CD14-positive monocyte (primary cell): Measurements from ENCODE around the gene PTPN20. TPM values are rescaled to one million over a fixed set of nuclear protein-coding genes. Genes with fewer than 3 reads are reported as not detected.

Source experiments
- DNase-seq, 3 donors: peaks; one replicate each; pipeline ENCODE4 v3.0.0-alpha.2; 2011 to 2022
- H2AFZ ChIP-seq: 2 replicates; pipeline ENCODE4 v1.6.0; 2012; ENCODE audit warnings: mild to moderate bottlenecking, low read depth, low read length, inconsistent platforms; ENCODE audit not compliant: insufficient read depth, poor library complexity, severe bottlenecking
- H3K27ac ChIP-seq, 2 donors: 1 replicate in 1 of 2; 2 replicates in 1 of 2; pipeline ENCODE4 v1.5.1; 2012 to 2013; ENCODE audit warnings: low read length in 2 of 2, control low read depth in 1 of 2, inconsistent platforms in 1 of 2, low read depth in 1 of 2, mild to moderate bottlenecking in 1 of 2
- H3K27me3 ChIP-seq, 2 donors: one replicate each; pipeline versions ENCODE4 v1.6.0 to v1.6.1; 2011 to 2013; ENCODE audit warnings: low read length in 2 of 2; ENCODE audit not compliant: control insufficient read depth in 2 of 2, insufficient read depth in 2 of 2
- H3K36me3 ChIP-seq, 2 donors: replicated peaks in 1 of 2; 1 replicate in 1 of 2; 2 replicates in 1 of 2; pipeline versions ENCODE4 v1.5.1 to v1.6.1; 2012 to 2013; ENCODE audit warnings: low read length in 2 of 2, control low read depth in 1 of 2, inconsistent platforms in 1 of 2, mild to moderate bottlenecking in 1 of 2; ENCODE audit not compliant: insufficient read depth in 2 of 2, control insufficient read depth in 1 of 2
- H3K4me1 ChIP-seq, 2 donors: 1 replicate in 1 of 2; 2 replicates in 1 of 2; pipeline versions ENCODE4 v1.5.1 to v1.6.1; 2012 to 2013; ENCODE audit warnings: low read length in 2 of 2, control low read depth in 1 of 2, inconsistent platforms in 1 of 2, mild to moderate bottlenecking in 1 of 2, moderate library complexity in 1 of 2; ENCODE audit not compliant: insufficient read depth in 2 of 2, control insufficient read depth in 1 of 2
- H3K4me2 ChIP-seq: replicated peaks from 2 replicates; pipeline ENCODE3; 2012; ENCODE audit warnings: low read length, moderate library complexity, mild to moderate bottlenecking; ENCODE audit not compliant: poor library complexity, severe bottlenecking; ENCODE audit errors: extremely low read depth
- H3K4me3 ChIP-seq, 3 experiments: fragments of 200-600 bp in 1 of 3; sonication (generic) in 1 of 3; replicated peaks in 1 of 3; 1 replicate in 2 of 3; 2 replicates in 1 of 3; pipeline ENCODE4 v1.5.1; 2011 to 2013; ENCODE audit warnings: low read length in 3 of 3, mild to moderate bottlenecking in 3 of 3, control low read depth in 2 of 3, low read depth in 2 of 3, inconsistent platforms in 1 of 3, moderate library complexity in 1 of 3
- H3K79me2 ChIP-seq: 2 replicates; pipeline ENCODE4 v1.6.0; 2012; ENCODE audit warnings: mild to moderate bottlenecking, control low read depth, inconsistent platforms, low read length, moderate library complexity; ENCODE audit not compliant: insufficient read depth
- H3K9ac ChIP-seq: 2 replicates; pipeline ENCODE4 v1.6.0; 2017; ENCODE audit warnings: low read length, mild to moderate bottlenecking; ENCODE audit not compliant: insufficient read depth, poor library complexity, severe bottlenecking
- H3K9me3 ChIP-seq, 2 donors: replicated peaks in 1 of 2; 1 replicate in 1 of 2; 2 replicates in 1 of 2; pipeline versions ENCODE4 v1.5.1 to v1.6.1; 2012 to 2013; ENCODE audit warnings: low read length in 2 of 2, control low read depth in 1 of 2; ENCODE audit not compliant: control insufficient read depth in 1 of 2, insufficient read depth in 1 of 2
- H4K20me1 ChIP-seq: 2 replicates; pipeline ENCODE4 v1.6.0; 2012; ENCODE audit warnings: mild to moderate bottlenecking, low read length, control low read depth, moderate library complexity; ENCODE audit not compliant: insufficient read depth
- H3K27ac Mint-ChIP-seq, 7 donors: one replicate each; pipeline ENCODE4 v1.8.0; 2020; ENCODE audit warnings: mild to moderate bottlenecking in 7 of 7, mixed read lengths in 7 of 7, moderate library complexity in 6 of 7, inconsistent platforms in 2 of 7
- H3K27me3 Mint-ChIP-seq, 3 donors: one replicate each; pipeline ENCODE4 v1.8.0; 2021 to 2022; ENCODE audit warnings: low read depth in 3 of 3, mild to moderate bottlenecking in 3 of 3, mixed read lengths in 3 of 3, moderate library complexity in 3 of 3, inconsistent platforms in 1 of 3
- H3K36me3 Mint-ChIP-seq, 2 donors: one replicate each; pipeline ENCODE4 v1.8.0; 2020; ENCODE audit warnings: mixed read lengths in 2 of 2, inconsistent platforms in 1 of 2, mild to moderate bottlenecking in 1 of 2
- H3K4me1 Mint-ChIP-seq: one replicate; pipeline ENCODE4 v1.8.0; 2020; ENCODE audit warnings: mild to moderate bottlenecking, mixed read lengths
- H3K4me3 Mint-ChIP-seq, 2 donors: one replicate each; pipeline ENCODE4 v1.8.0; 2020; ENCODE audit warnings: mild to moderate bottlenecking in 2 of 2, mixed read lengths in 2 of 2, moderate library complexity in 1 of 2
- H3K9me3 Mint-ChIP-seq, 7 donors: one replicate each; pipeline ENCODE4 v1.8.0; 2020 to 2022; ENCODE audit warnings: mixed read lengths in 7 of 7, mild to moderate bottlenecking in 6 of 7, moderate library complexity in 6 of 7, inconsistent platforms in 2 of 7
- CTCF ChIP-seq: fragments of 200-600 bp; IDR thresholded peaks from one replicate; pipeline ENCODE4 v1.8.0; 2022; ENCODE audit warnings: antibody characterized with exemption, mild to moderate bottlenecking
- WGBS: methylation state at CpG from one replicate; pipeline ENCODE4 v1.1.5; 2013; ENCODE audit warnings: missing lambda C conversion rate; ENCODE audit not compliant: insufficient coverage; 5-methylcytosine and 5-hydroxymethylcytosine counted together
- intact Hi-C, 2 donors: fragments of 100-400 bp; cut with micrococcal nuclease; formaldehyde crosslinking; loops; one replicate each; pipeline versions ENCODE4 v1.15.0 to v1.15.1; 2023
- polyA plus RNA-seq, 3 donors: library from polyadenylated mRNA; depleted of rRNA in 1 of 3; unstranded in 2 of 3; stranded (reverse) in 1 of 3; fragments of 300-500 nt in 2 of 3; fragments of >200 nt in 1 of 3; fragmentation: Illumina TruSeq in 2 of 3; gene quantifications; 1 replicate in 2 of 3; 2 replicates in 1 of 3; pipeline ENCODE4 v1.2.3, GENCODE V29; 2012 to 2021

The PTPN20 gene
- polyA plus RNA-seq, 3 donors, result 0.04 TPM; not detected in 2

- TF ChIP-seq CTCF, result no peak
- Mint-ChIP-seq H3K27ac (no peak overlapping the region), H3K27me3 (peaks cover 0 to 5% (median 4%) of the 10 kb centered on the region in 3 donors)
Observed at GRCh38 chr10:47049906-47050305, 138.7 kb downstream of the PTPN20 start.

GRCh38 chr10:47050618-47051455 lies 139.6 kb downstream of the PTPN20 start:
- Histone ChIP-seq H3K36me3 (no peaks in the 10 kb centered on the region), H3K79me2 (no peaks in the 10 kb centered on the region), H3K9ac (no peak overlapping the region), H3K4me2 (no peak overlapping the region), H3K27me3 (no peaks in the 10 kb centered on the region), H4K20me1 (no peaks in the 10 kb centered on the region), H3K4me3 (no peak overlapping the region), H3K27ac (no peak overlapping the region), H2AFZ (no peak overlapping the region), H3K9me3 (no peaks in the 10 kb centered on the region), H3K4me1 (peaks cover 0 to 2% of the 10 kb centered on the region in 2 donors)
- intact Hi-C loops, result no loop called here
- no peaks in the 10 kb centered on the region for H3K36me3 Mint-ChIP-seq
- WGBS, result 94% methylated on average over 8 of the region's 16 CpGs
- H3K27ac Mint-ChIP-seq, result no peak overlapping the region
- TF ChIP-seq CTCF, result no peak
- peaks cover 2 to 5% (median 4%) of the 10 kb centered on the region in 3 donors for H3K27me3 Mint-ChIP-seq
- DNase-seq, result no peak
- no peaks in the 10 kb centered on the region for H3K9me3 Mint-ChIP-seq
- peaks cover 15% of the 10 kb centered on the region for H3K4me1 Mint-ChIP-seq
- no peak overlapping the region for H3K4me3 Mint-ChIP-seq

More at GRCh38 chr10:47049906-47050305, 138.7 kb downstream of the PTPN20 start:
- no peak overlapping the region for H3K4me2 ChIP-seq
- no peaks in the 10 kb centered on the region for H3K36me3 ChIP-seq
- Mint-ChIP-seq H3K4me1 (peaks cover 8% of the 10 kb centered on the region), H3K9me3 (no peaks in the 10 kb centered on the region), H3K36me3 (no peaks in the 10 kb centered on the region), H3K4me3 (no peak overlapping the region)
- DNase-seq, result no peak
- H4K20me1 ChIP-seq, result no peaks in the 10 kb centered on the region
- H3K4me3 ChIP-seq, result no peak overlapping the region
- H3K27ac ChIP-seq, result no peak overlapping the region
- H2AFZ ChIP-seq, result no peak overlapping the region
- H3K9me3 ChIP-seq, result no peaks in the 10 kb centered on the region
- H3K9ac ChIP-seq, result no peak overlapping the region
- H3K79me2 ChIP-seq, result no peaks in the 10 kb centered on the region
- H3K27me3 ChIP-seq, result no peaks in the 10 kb centered on the region
- peaks cover 0 to 2% of the 10 kb centered on the region in 2 donors for H3K4me1 ChIP-seq
- intact Hi-C loops, result loop anchor here in 1 of 2 donors (2.0 kb wide), 1 partner anchor 261 kb away; no protein-coding TSS in a partner anchor
- WGBS, result 98% methylated on average over 6 of the region's 6 CpGs
